Suprapubic skin (tissue), 4 donors: Measurements from ENCODE around the gene ATP13A3. TPM values are rescaled to one million over a fixed set of nuclear protein-coding genes. Genes with fewer than 3 reads are reported as not detected.
"Not testable (repeated sequence)": the region's sequence is repeated elsewhere in the genome, so short reads cannot be mapped to it uniquely, and the experiment has no call there.

Source experiments
- DNase-seq, 2 donors: peaks; one replicate each; pipeline ENCODE4 v3.0.0-alpha.2; 2019; ENCODE audit warnings: low spot score in 2 of 2
- H3K27ac ChIP-seq: fragments of 200-600 bp; sonication (generic); one replicate; pipeline ENCODE4 v1.5.1; 2019
- H3K27me3 ChIP-seq: fragments of 200-600 bp; sonication (generic); one replicate; pipeline ENCODE4 v1.5.1; 2019
- H3K36me3 ChIP-seq: fragments of 200-600 bp; sonication (generic); one replicate; pipeline ENCODE4 v1.5.1; 2019
- H3K4me1 ChIP-seq: fragments of 200-600 bp; sonication (generic); one replicate; pipeline ENCODE4 v1.5.1; 2019
- H3K4me3 ChIP-seq: fragments of 200-600 bp; sonication (generic); one replicate; pipeline ENCODE4 v1.5.1; 2019; ENCODE audit warnings: mild to moderate bottlenecking
- H3K9me3 ChIP-seq: fragments of 200-600 bp; sonication (generic); one replicate; pipeline ENCODE4 v1.5.1; 2019
- EP300 ChIP-seq: sonication (generic); formaldehyde crosslinking; IDR thresholded peaks from one replicate; pipeline ENCODE4 v1.6.1; 2017; ENCODE audit warnings: antibody characterized with exemption
- POLR2A ChIP-seq, 2 donors: fragments of 450-650 bp; IDR thresholded peaks; one replicate each; pipeline ENCODE4 v1.6.1; 2017; ENCODE audit warnings: antibody characterized with exemption in 2 of 2, mild to moderate bottlenecking in 2 of 2, moderate library complexity in 2 of 2
- POLR2AphosphoS5 ChIP-seq, 3 donors: sonication (generic); formaldehyde crosslinking; IDR thresholded peaks; one replicate each; pipeline ENCODE4 v1.6.1; 2017; ENCODE audit warnings: antibody characterized with exemption in 3 of 3
- WGBS: methylation state at CpG from one replicate; pipeline ENCODE4 v1.1.5; 2018; 5-methylcytosine and 5-hydroxymethylcytosine counted together
- total RNA-seq, 4 donors: library from RNA; depleted of rRNA; stranded (reverse); fragments of >200 nt; gene quantifications; one replicate each; pipeline ENCODE4 v1.1.0, GENCODE V29; 2016
- TF ChIP-seq, protein P1 (sequence below), 2 donors: fragments of 200-600 bp in 1 of 2; fragments of 450-650 bp in 1 of 2; sonication (generic) in 1 of 2; IDR thresholded peaks; one replicate each; pipeline ENCODE4 v1.5.1; 2016 to 2019; ENCODE audit warnings: antibody characterized with exemption in 2 of 2, mild to moderate bottlenecking in 1 of 2, moderate library complexity in 1 of 2

Gene ATP13A3
- total RNA-seq, 4 donors from 2014 or later: 49.3 to 76.0 (median 64.0) TPM

DNA sequence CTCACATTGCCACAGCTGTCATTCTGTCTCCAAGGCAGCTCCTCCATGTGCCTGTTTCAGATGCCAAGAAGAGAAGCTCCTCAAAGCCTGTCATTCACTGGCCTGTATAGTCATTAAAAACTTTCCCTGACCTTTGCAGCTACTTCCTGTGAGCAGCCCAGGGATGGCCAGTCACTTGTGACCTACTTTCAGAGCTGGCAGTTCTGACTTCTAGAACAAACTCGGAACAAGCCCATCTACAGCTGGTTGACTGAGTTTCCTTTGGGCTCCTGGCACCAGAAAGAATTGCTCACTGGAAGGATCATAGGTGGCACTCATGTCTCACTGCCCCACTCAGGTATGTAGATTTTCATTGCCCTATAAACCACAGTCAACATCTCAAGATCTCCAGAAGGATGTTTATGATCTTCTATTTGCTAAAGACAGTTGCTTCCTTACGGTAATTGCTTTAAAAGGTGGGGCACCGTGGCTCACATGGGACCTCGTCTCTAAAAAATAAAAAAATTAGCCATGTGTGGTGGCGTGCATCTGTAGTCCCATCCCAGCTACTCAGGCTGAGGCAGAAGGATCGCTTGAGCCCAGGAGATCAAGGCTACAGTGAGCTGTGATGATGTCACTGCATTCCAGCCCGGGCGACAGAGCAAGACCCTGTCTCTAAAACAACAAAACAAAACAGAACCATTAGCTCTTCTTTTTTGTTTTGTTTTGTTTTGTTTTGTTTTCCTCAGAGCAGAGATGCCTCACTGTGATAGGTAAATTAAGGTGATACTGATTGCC lies 11.2 kb upstream of the ATP13A3 start:
- H3K27me3 ChIP-seq: no peaks in the 10 kb centered on the region
- H3K36me3 ChIP-seq: no peaks in the 10 kb centered on the region
- no peak for DNase-seq
- TF ChIP-seq POLR2A (IDR thresholded peaks at IDR 0.05) (no peak), EP300 (no peak), POLR2AphosphoS5 (IDR thresholded peaks at IDR 0.05) (no peak)
- TF ChIP-seq, protein P1, sequence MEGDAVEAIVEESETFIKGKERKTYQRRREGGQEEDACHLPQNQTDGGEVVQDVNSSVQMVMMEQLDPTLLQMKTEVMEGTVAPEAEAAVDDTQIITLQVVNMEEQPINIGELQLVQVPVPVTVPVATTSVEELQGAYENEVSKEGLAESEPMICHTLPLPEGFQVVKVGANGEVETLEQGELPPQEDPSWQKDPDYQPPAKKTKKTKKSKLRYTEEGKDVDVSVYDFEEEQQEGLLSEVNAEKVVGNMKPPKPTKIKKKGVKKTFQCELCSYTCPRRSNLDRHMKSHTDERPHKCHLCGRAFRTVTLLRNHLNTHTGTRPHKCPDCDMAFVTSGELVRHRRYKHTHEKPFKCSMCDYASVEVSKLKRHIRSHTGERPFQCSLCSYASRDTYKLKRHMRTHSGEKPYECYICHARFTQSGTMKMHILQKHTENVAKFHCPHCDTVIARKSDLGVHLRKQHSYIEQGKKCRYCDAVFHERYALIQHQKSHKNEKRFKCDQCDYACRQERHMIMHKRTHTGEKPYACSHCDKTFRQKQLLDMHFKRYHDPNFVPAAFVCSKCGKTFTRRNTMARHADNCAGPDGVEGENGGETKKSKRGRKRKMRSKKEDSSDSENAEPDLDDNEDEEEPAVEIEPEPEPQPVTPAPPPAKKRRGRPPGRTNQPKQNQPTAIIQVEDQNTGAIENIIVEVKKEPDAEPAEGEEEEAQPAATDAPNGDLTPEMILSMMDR (IDR thresholded peaks at IDR 0.05): no peak
- no peak overlapping the region for H3K4me3 ChIP-seq
- WGBS: 78% methylated on average over 8 of the region's 8 CpGs
- H3K4me1 ChIP-seq: peaks cover 10% of the 10 kb centered on the region
- H3K27ac ChIP-seq: no peak overlapping the region
- H3K9me3 ChIP-seq: no peaks in the 10 kb centered on the region

DNA sequence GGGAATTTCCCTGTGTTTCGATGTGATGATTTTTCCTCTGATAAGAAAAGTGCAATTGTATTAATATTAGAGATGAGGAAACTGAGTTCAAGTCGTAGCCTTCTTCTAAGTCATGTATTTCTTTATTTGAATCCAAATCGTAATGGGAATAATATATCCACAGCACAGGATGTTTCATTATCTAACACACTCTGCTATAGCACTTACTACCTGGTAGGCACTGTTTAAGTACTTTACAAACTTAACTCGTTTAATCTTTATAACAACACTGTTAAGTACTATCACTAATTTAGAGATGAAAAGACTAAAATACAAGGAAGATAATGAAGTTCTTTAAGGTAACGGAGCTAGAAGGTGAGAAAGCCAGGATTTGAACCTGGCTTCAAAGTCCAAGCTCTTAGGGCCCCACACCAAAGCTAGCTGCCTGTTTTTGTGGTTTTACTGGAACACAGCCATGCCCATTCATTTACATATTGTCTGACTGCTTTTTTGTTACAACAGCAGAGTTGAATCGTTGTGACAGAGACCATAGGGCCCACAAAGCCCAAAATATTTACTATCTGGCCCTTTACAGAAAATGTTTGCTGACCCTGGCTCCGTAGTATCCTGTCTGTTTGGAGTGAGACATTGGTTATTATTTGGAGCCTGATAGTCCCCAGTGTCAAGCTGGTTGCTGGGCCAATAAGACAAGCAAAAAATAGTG lies 9.6 kb upstream of the ATP13A3 start:
- TF ChIP-seq POLR2AphosphoS5 (IDR thresholded peaks at IDR 0.05) (no peak), POLR2A (IDR thresholded peaks at IDR 0.05) (no peak), EP300 (no peak)
- TF ChIP-seq, protein P1 (IDR thresholded peaks at IDR 0.05): no peak
- H3K36me3 ChIP-seq: no peaks in the 10 kb centered on the region
- H3K4me1 ChIP-seq: peaks cover 10% of the 10 kb centered on the region
- H3K27me3 ChIP-seq: no peaks in the 10 kb centered on the region
- 67% methylated on average over 7 of the region's 7 CpGs for WGBS
- H3K27ac ChIP-seq: no peak overlapping the region
- DNase-seq: no peak
- H3K4me3 ChIP-seq: no peak overlapping the region
- no peaks in the 10 kb centered on the region for H3K9me3 ChIP-seq

DNA sequence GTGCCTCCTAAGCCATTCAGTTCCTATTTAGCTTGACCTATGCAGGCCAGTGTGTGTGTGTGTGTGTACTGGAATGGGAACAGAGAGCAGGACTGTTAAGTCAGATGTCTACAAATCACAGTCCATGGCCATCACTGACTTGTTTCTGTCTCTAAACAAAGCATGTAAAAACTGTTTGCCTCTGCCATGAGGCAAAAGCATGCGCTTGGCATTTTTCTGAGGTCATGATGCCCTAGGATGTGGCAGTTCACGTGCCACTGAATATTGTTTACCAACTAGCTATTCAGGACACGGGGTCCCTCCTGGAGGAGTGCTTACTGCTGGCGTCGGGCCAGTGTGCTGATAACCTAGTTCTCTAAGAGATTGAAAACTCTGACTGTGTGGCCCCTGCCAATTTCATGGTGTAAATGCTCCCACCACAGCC lies 8.2 kb upstream of the ATP13A3 start:
- no peaks in the 10 kb centered on the region for H3K27me3 ChIP-seq
- peaks cover 10% of the 10 kb centered on the region for H3K4me1 ChIP-seq
- WGBS: 72% methylated on average over 5 of the region's 5 CpGs
- TF ChIP-seq EP300 (no peak), POLR2A (IDR thresholded peaks at IDR 0.05) (no peak), POLR2AphosphoS5 (IDR thresholded peaks at IDR 0.05) (no peak)
- TF ChIP-seq, protein P1 (IDR thresholded peaks at IDR 0.05): no peak
- H3K36me3 ChIP-seq: no peaks in the 10 kb centered on the region
- no peak for DNase-seq
- H3K27ac ChIP-seq: no peak overlapping the region
- H3K4me3 ChIP-seq: no peak overlapping the region
- no peaks in the 10 kb centered on the region for H3K9me3 ChIP-seq

DNA sequence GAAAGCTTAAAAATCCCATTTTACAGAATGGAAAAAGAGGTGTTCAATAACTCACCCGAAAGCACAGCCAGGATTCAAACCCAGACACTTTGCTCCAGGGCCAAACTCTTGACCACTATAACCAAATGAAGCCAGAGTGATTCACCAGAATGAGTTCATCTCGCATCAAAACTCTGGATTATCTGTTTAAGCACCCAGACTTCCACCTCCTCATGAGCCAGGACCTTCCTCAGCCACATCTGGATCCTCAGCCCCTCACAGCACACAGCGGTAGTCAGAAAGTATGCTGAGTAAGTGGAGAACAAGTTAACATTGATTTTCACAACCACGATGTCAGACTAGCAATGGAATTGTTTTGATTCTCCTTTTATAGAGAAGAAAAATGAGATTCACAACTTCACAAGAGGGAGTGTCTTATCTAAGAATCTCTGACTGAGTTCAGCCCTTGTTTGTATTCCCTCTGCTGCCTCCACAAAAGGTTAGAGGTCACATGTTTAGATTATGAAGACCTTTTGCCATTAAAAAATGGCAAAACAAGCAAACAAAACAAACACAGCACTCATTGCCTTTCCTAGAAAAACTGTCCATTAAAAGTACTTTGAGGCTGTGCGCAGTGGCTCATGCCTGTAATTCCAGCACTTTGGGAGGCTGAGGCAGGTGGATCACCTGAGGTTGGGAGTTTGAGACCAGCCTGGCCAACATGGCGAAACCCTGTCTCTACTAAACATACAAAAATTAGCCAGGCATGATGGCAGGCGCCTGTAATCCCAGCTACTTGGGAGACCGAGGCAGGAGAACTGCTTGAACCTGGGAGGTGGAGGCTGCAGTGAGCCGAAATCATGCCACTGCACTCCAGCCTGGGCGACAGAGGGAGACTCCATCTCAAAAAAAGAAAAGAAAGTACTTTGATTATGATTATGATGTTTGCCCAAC lies 7.5 kb upstream of the ATP13A3 start:
- not testable (repeated sequence) for H3K27ac ChIP-seq, H3K36me3 ChIP-seq, DNase-seq, H3K4me1 ChIP-seq, H3K27me3 ChIP-seq, H3K4me3 ChIP-seq, H3K9me3 ChIP-seq
- 77% methylated on average over 10 of the region's 10 CpGs for WGBS

DNA sequence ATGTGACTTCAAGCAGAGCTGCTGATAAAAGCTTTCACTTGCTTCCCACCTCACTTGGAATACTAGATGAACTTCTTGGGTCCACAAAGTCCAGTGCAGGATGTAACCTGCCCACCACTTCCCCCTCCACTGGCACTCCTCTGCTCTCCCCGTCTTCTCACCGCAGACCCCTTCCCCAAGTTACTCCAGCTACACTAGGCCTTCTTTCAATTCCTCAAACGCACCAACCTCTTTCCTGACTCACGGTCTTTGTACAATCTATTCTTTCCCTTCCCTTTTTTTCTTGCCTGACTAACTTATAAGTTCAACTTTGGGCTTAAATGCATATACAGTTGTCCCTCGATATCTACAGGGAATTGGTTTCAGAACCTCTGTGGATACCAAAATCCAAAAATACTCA lies 5.2 kb upstream of the ATP13A3 start:
- no peaks in the 10 kb centered on the region for H3K36me3 ChIP-seq
- H3K4me3 ChIP-seq: no peak overlapping the region
- no peak overlapping the region for H3K27ac ChIP-seq
- 88% methylated on average over 5 of the region's 5 CpGs for WGBS
- DNase-seq: no peak
- peaks cover 18% of the 10 kb centered on the region for H3K4me1 ChIP-seq
- no peaks in the 10 kb centered on the region for H3K9me3 ChIP-seq
- TF ChIP-seq EP300 (no peak), POLR2AphosphoS5 (IDR thresholded peaks at IDR 0.05) (no peak), POLR2A (IDR thresholded peaks at IDR 0.05) (no peak)
- TF ChIP-seq, protein P1 (IDR thresholded peaks at IDR 0.05): no peak
- no peaks in the 10 kb centered on the region for H3K27me3 ChIP-seq
